ENCODE measurements around the gene SELENOS. TPM values are rescaled to one million over a fixed set of nuclear protein-coding genes. Genes with fewer than 3 reads are reported as not detected.

The SELENOS gene
- total and polyA plus RNA-seq, 9 donors = 36.9 to 83.2 (median 43.6) TPM

DNA sequence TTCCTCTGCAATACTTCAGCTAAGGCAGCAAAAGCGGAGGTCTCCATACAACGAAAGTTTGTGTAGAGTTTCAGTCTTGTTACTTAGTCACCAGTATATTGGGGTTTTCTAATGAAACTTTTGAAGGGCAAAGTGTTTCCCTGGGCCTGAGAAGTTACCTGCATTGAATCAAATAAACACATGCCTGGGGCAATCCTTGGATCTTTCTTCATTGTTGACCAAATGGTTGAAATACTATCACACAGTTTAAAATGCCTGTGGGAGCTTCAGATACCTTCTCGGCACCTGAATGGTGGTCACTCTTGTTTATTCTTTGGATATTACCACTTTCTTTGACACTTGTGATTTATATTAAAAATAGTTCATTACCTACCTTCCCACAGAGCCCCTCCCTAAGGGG is 24.4 kb downstream of the SELENOS start:
- H3K27me3 ChIP-seq = no peaks in the 10 kb centered on the region
- WGBS, 3 donors = 28 to 34% (median 33%) methylated on average over 3 of the region's 3 CpGs
- H3K4me1 ChIP-seq (ENCODE audit: insufficient read depth) = peaks cover 9% of the 10 kb centered on the region
- peak overlapping the region in 1 of 2 donors; percentile 88 for H3K27ac ChIP-seq
- intact Hi-C loops (cut with DNase I) = loop anchor here in 3 of 4 donors (5.0 to 10.0 kb wide), 4 partner anchors 128 to 166 kb away; no protein-coding TSS in a partner anchor
- peak overlapping the region; percentile 77 for H3K4me3 ChIP-seq
- no peak for DNase-seq
- H3K9me3 ChIP-seq = no peaks in the 10 kb centered on the region
- TF ChIP-seq, protein P1, sequence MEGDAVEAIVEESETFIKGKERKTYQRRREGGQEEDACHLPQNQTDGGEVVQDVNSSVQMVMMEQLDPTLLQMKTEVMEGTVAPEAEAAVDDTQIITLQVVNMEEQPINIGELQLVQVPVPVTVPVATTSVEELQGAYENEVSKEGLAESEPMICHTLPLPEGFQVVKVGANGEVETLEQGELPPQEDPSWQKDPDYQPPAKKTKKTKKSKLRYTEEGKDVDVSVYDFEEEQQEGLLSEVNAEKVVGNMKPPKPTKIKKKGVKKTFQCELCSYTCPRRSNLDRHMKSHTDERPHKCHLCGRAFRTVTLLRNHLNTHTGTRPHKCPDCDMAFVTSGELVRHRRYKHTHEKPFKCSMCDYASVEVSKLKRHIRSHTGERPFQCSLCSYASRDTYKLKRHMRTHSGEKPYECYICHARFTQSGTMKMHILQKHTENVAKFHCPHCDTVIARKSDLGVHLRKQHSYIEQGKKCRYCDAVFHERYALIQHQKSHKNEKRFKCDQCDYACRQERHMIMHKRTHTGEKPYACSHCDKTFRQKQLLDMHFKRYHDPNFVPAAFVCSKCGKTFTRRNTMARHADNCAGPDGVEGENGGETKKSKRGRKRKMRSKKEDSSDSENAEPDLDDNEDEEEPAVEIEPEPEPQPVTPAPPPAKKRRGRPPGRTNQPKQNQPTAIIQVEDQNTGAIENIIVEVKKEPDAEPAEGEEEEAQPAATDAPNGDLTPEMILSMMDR (IDR thresholded peaks at IDR 0.05) = no peak
- TF ChIP-seq EP300 (IDR thresholded peaks at IDR 0.05) (no peak), POLR2A (IDR thresholded peaks at IDR 0.05) (no peak)
- no peaks in the 10 kb centered on the region for H3K36me3 ChIP-seq

DNA sequence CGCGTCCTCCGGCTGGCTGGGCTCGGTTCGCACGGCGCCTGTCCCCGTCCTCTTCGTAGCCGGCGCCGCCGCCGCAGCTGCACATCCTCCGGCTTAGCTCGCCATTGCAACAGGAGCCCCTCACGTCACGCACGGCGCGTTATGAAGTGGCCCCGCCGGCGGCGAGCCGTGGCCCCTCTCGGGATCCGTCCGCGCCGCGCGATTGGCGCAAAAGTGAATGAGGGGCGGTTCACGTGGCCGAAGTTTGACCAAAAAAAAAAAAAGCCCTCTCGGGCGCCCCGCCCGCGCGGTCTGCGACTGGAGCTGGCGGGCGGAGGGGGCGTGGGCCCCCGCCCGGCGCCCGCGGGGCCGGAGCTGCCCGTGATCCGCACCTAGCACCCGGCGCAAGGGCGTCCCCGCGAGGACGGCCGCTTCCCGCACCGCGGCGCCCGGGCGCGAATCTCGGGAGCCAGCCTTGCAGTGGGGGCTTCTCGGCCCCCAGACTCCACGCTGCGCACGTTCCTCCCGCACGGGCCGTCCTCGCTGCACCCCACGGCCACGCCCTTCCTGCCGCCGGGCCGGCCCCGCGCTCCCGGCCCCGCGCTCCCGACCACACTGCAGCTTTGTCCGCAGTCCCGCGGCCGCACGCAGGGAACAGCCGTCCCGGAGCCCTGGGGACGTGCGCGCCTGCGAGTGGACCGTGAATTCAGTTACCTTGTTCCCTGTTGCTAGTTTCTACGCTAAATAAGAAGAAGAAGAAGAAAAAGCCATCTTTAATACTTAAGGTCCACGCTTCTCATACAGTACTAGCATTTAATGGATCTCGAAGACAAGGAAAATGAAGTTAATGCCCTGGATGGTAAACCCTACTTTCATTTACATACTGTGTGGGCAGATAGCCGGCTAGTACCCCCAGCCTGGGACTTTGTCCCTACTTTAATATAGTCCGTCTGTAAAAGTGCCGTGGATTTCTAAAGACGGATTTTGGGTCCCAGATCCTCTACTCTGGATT is 25.2 kb downstream of the SELENOS start, which contains the start of gene CHSY1:
TSS of gene CHSY1 (minus strand) at position 219 of the 991 bp plus-strand sequence. CDS start 592 bp downstream, outside the sequence.
- no peaks in the 10 kb centered on the region for H3K9me3 ChIP-seq
- peak within 1 kb of the TSS; percentile 77 for H3K4me3 ChIP-seq
- H3K36me3 ChIP-seq = no peaks in the 10 kb centered on the region
- peaks cover 14% of the 10 kb centered on the region for H3K4me1 ChIP-seq (ENCODE audit: insufficient read depth)
- peak within 1 kb of the TSS; percentile 79 to 88 for H3K27ac ChIP-seq
- H3K27me3 ChIP-seq = no peaks in the 10 kb centered on the region
- 0 to 1% (median 1%) methylated on average over 61 to 108 of the region's 108 CpGs for WGBS, 3 donors
- TF ChIP-seq POLR2A (IDR thresholded peaks at IDR 0.05) = peak; percentile 97
- TF ChIP-seq, protein P1 (IDR thresholded peaks at IDR 0.05) = peak in 2 of 3 donors; percentile 23 to 36
- no peak for TF ChIP-seq EP300 (IDR thresholded peaks at IDR 0.05)
- intact Hi-C loops (cut with DNase I) = loop anchor here in 3 of 4 donors (2.0 to 10.0 kb wide), 5 partner anchors 127 to 165 kb away; no protein-coding TSS in a partner anchor
- DNase-seq = peak; percentile 92 to 96 (median 95)

DNA sequence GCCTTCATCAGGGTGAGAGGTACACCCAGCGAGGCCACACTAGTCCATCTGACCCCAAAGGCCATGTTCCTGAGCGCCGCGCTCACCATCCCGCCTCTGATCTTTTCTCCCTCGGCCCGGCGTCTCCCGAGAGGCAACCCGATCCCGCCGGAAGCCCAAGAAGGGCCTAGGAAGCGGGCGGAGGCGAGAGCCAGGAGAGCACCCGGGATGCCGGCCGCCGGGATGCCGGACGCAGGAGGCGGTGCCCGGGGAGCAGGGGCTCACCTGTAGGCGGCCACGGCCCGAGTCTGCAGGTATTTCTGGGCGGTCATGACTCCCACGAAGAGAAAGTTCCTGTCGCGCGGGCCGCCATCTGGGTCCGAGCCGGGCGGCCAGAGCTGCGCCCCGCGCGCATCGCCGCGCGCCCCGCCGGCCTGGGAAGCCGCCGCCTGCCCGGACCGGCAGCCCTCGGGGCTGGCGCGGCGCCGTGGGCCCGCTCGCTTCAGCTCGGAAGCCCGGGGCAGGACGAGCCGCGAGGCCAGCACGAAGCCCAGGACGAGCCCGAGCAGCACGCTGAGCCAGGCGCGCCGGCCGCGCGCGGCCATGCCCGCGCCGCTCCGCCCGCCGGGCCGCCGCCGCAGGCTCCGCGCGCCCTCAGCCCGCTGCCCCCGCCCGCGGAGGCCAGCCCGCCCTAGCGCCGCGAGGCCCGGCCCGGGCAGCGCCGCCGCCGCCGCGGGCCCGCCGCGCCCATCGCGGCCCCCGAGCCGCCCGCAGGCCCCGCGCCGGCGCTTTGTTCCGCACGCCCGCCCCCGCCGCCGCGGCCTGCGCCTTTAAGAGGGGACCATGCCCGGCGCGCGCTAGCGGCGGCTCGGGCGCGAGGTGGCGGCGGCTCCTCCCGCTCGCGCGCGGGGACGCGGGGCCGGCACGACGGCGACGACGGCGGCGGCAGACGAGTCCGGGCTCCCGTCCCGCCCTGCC is 26.1 kb downstream of the SELENOS start:
- Histone ChIP-seq H3K9me3 (no peaks in the 10 kb centered on the region), H3K36me3 (no peaks in the 10 kb centered on the region), H3K27me3 (no peaks in the 10 kb centered on the region), H3K27ac (peak overlapping the region; percentile 79 to 88), H3K4me1 (ENCODE audit: insufficient read depth) (peaks cover 14% of the 10 kb centered on the region), H3K4me3 (peak overlapping the region; percentile 77)
- DNase-seq = peak in 4 of 5 donors; percentile 50 to 66 (median 56)
- 0% methylated on average over 66 to 141 of the region's 150 CpGs for WGBS, 3 donors
- TF ChIP-seq EP300 (IDR thresholded peaks at IDR 0.05) = no peak
- intact Hi-C loops (cut with DNase I) = loop anchor here in 3 of 4 donors (2.0 to 10.0 kb wide), 5 partner anchors 126 to 164 kb away; no protein-coding TSS in a partner anchor

DNA sequence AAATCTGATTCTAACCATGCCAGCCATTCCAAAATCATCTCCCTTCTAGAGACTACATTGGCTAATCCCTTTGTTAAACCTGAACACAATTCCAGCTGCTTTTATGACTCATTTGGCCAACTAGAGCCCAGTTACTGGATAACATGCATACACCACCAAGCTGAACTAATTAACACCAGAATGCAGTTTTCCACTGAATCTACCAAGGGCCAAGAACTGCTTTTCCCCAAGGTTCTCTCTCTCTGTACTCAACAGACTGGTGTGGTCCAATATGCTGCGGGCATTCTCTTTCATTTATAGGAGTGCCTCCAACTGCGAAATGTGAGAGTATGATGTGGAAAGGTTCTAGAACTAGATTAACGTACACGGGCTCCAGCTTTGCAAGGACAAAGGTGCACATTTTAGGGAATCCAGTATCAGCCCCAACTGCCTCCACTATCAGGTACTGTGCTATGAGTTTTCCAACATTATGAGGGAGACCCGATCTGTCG is 26.9 kb downstream of the SELENOS start:
- no peak for DNase-seq
- H3K36me3 ChIP-seq = no peaks in the 10 kb centered on the region
- no peaks in the 10 kb centered on the region for H3K27me3 ChIP-seq
- TF ChIP-seq, protein P1 (IDR thresholded peaks at IDR 0.05) = no peak
- TF ChIP-seq EP300 (IDR thresholded peaks at IDR 0.05) = no peak
- no peak for TF ChIP-seq POLR2A (IDR thresholded peaks at IDR 0.05)
- 1 to 3% (median 3%) methylated on average over 6 of the region's 6 CpGs for WGBS, 3 donors
- H3K9me3 ChIP-seq = no peaks in the 10 kb centered on the region
- peak overlapping the region in 1 of 2 donors; percentile 57 for H3K27ac ChIP-seq
- peaks cover 13% of the 10 kb centered on the region for H3K4me1 ChIP-seq (ENCODE audit: insufficient read depth)
- intact Hi-C loops (cut with DNase I) = loop anchor here in 3 of 4 donors (2.0 to 10.0 kb wide), 5 partner anchors 126 to 163 kb away; no protein-coding TSS in a partner anchor
- H3K4me3 ChIP-seq = peak overlapping the region; percentile 69
